K562 (cell line): Measurements from ENCODE around the gene LYG2. TPM values are rescaled to one million over a fixed set of nuclear protein-coding genes. Genes with fewer than 3 reads are reported as not detected.

Source experiments
- ATAC-seq: fragments of 200-7000 bp; cut with Tn5 transposase; 3 replicates; pipeline ENCODE4 v1.9.1; 2020; ENCODE audit warnings: moderate library complexity
- BruUV-seq: library from RNA; stranded (reverse); fragments of 400-500 nt; replicated peaks from 2 replicates; lab custom pipeline; 2021; lab: Mats Ljungman, UMichigan
- CTCF ChIA-PET: fragments of 300-600 bp; formaldehyde crosslinking; extraction: SDS; loops from one replicate; lab custom pipeline; 2021; ENCODE audit warnings: low intra/inter-chr PET ratio; lab: Yijun Ruan, JAX
- POLR2A ChIA-PET: fragments of 300-600, 350-650 bp; sonication (Branson Sonifier 250); formaldehyde crosslinking; extraction: SDS; loops from one replicate; lab custom pipeline; 2021; ENCODE audit warnings: antibody characterized with exemption, inconsistent platforms; lab: Yijun Ruan, JAX
- DNase-seq, 4 experiments: peaks; one replicate each; pipeline versions ENCODE4 v3.0.0 to v3.0.0-alpha.2; 2011 to 2018; ENCODE audit warnings: low spot score in 3 of 4, mixed read lengths in 3 of 4; ENCODE audit errors: extremely low read depth in 1 of 4
- FAIRE-seq: peaks from 2 replicates; lab custom pipeline; 2011; peaks lifted over from hg19 to GRCh38; lab: Jason Lieb, UNC
- H2AFZ ChIP-seq: 2 replicates; pipeline ENCODE4 v1.6.0; 2011; ENCODE audit warnings: low read depth, low read length, control low read depth, inconsistent platforms
- H3K27ac ChIP-seq: fragments of 200-600 bp; 3 replicates; pipeline ENCODE4 v1.8.0; 2011; ENCODE audit warnings: low read depth, mild to moderate bottlenecking, control low read depth, inconsistent platforms, low read length, moderate library complexity, mixed read lengths; ENCODE audit errors: extremely low read depth
- H3K27me3 ChIP-seq, 2 experiments: fragments of 300-600 bp in 1 of 2; 2 replicates in 1 of 2; 3 replicates in 1 of 2; pipeline versions ENCODE4 v1.6.0 to v1.8.0; 2011; ENCODE audit warnings: inconsistent platforms in 2 of 2, low read length in 2 of 2, mild to moderate bottlenecking in 1 of 2, mixed read lengths in 1 of 2, moderate library complexity in 1 of 2; ENCODE audit not compliant: control insufficient read depth in 2 of 2, insufficient read depth in 2 of 2
- H3K36me3 ChIP-seq: fragments of 300-600 bp; 3 replicates; pipeline ENCODE4 v1.8.0; 2011; ENCODE audit warnings: mild to moderate bottlenecking, low read length, inconsistent platforms; ENCODE audit not compliant: control insufficient read depth, insufficient read depth
- H3K4me1 ChIP-seq, 2 experiments: fragments of 200-600 bp in 1 of 2; replicated peaks in 1 of 2; 2 replicates in 1 of 2; 3 replicates in 1 of 2; pipeline versions ENCODE4 v1.5.1 to v1.8.0; 2011; ENCODE audit warnings: inconsistent platforms in 2 of 2, low read length in 2 of 2, mild to moderate bottlenecking in 1 of 2, mixed read lengths in 1 of 2, moderate library complexity in 1 of 2; ENCODE audit not compliant: control insufficient read depth in 2 of 2, insufficient read depth in 2 of 2
- H3K4me2 ChIP-seq: 2 replicates; pipeline ENCODE4 v1.6.1; 2011; ENCODE audit warnings: low read length, control low read depth, inconsistent platforms, mixed read lengths; ENCODE audit not compliant: insufficient read depth
- H3K4me3 ChIP-seq: fragments of 200-600 bp; sonication (generic), shearing (Covaris generic); 2 replicates; pipeline ENCODE4 v1.5.1; 2016; ENCODE audit warnings: control low read depth, inconsistent platforms
- H3K79me2 ChIP-seq: fragments of 200-600 bp; 3 replicates; pipeline ENCODE4 v1.8.0; 2011; ENCODE audit warnings: low read length, inconsistent platforms; ENCODE audit not compliant: control insufficient read depth, insufficient read depth
- H3K9ac ChIP-seq, 2 experiments: 2 replicates each; pipeline versions ENCODE4 v1.6.0 to v1.6.1; 2011; ENCODE audit warnings: low read depth in 2 of 2, low read length in 2 of 2, control low read depth in 1 of 2, inconsistent platforms in 1 of 2, mild to moderate bottlenecking in 1 of 2, mixed read lengths in 1 of 2; ENCODE audit not compliant: insufficient read depth in 1 of 2
- H3K9me1 ChIP-seq: one replicate; pipeline ENCODE4 v1.6.0; 2011; ENCODE audit warnings: inconsistent platforms, mild to moderate bottlenecking, low read length, moderate library complexity; ENCODE audit not compliant: control insufficient read depth, insufficient read depth
- H3K9me3 ChIP-seq: replicated peaks from 2 replicates; pipeline ENCODE4 v1.5.1; 2011; ENCODE audit warnings: low read depth, low read length, inconsistent platforms; ENCODE audit not compliant: control insufficient read depth, insufficient read depth
- H4K20me1 ChIP-seq: replicated peaks from 2 replicates; pipeline ENCODE4 v1.6.1; 2011; ENCODE audit warnings: low read length, inconsistent platforms, mixed read lengths; ENCODE audit not compliant: control insufficient read depth, insufficient read depth
- FOXO4 ChIP-seq: fragments of 450-650 bp; formaldehyde crosslinking; IDR thresholded peaks from 2 replicates; pipeline ENCODE4 v1.4.0; 2020; ENCODE audit warnings: mild to moderate bottlenecking, moderate library complexity
- KAT2B ChIP-seq: IDR thresholded peaks from one replicate; pipeline ENCODE4 v1.6.1; 2012; ENCODE audit warnings: low read depth, mild to moderate bottlenecking, control low read depth, inconsistent platforms, low read length, moderate library complexity
- MCM5 ChIP-seq: fragments of 450-650 bp; IDR thresholded peaks from 2 replicates; pipeline ENCODE4 v1.6.1; 2016; ENCODE audit warnings: low read depth
- MCM7 ChIP-seq, 2 experiments: fragments of 450-650 bp; IDR thresholded peaks; 2 replicates each; pipeline ENCODE4 v1.6.1; 2016 to 2018
- MTA2 ChIP-seq: fragments of 450-650 bp; IDR thresholded peaks from 2 replicates; pipeline ENCODE4 v1.6.1; 2016; ENCODE audit warnings: low read depth
- NRF1 ChIP-seq, 2 experiments: fragments of 450-650 bp; IDR thresholded peaks in 1 of 2; conservative IDR thresholded peaks in 1 of 2; 2 replicates each; pipeline ENCODE4 v1.6.1; 2014; ENCODE audit warnings: mild to moderate bottlenecking in 2 of 2
- POLR2AphosphoS5 ChIP-seq: IDR thresholded peaks from 2 replicates; pipeline ENCODE4 v1.6.1; 2011; ENCODE audit warnings: mild to moderate bottlenecking, low read depth, low read length, moderate library complexity; ENCODE audit not compliant: control insufficient read depth, insufficient read depth
- RBM25 ChIP-seq: fragments of 200-400 bp; formaldehyde crosslinking; IDR thresholded peaks from 2 replicates; pipeline ENCODE4 v1.6.1; 2018; ENCODE audit warnings: low read length, low read depth, moderate library complexity; ENCODE audit not compliant: severe bottlenecking
- TEAD1 ChIP-seq, 2 experiments: fragments of 450-650 bp in 1 of 2; sonication (generic) in 1 of 2; formaldehyde crosslinking; IDR thresholded peaks; 2 replicates each; pipeline versions ENCODE4 v1.4.0 to v1.8.0; 2020 to 2022; ENCODE audit warnings: mild to moderate bottlenecking in 2 of 2, missing genetic modification reagents in 1 of 2
- THRB ChIP-seq: fragments of 450-650 bp; formaldehyde crosslinking; conservative IDR thresholded peaks from 2 replicates; pipeline ENCODE4 v1.4.0; 2022; ENCODE audit warnings: mild to moderate bottlenecking, missing genetic modification characterization
- ZFP91 ChIP-seq: sonication (generic); formaldehyde crosslinking; IDR thresholded peaks from 2 replicates; pipeline ENCODE4 v1.8.0; 2022; ENCODE audit warnings: mild to moderate bottlenecking, missing genetic modification reagents
- ZNF507 ChIP-seq: conservative IDR thresholded peaks from 2 replicates; pipeline ENCODE4 v1.6.1; 2017; ENCODE audit warnings: missing genetic modification characterization, missing compliant biosample characterization
- WGBS: fragments of 100-300 bp; shearing (Covaris generic); methylation state at CpG from one replicate; pipeline ENCODE4 v1.1.6; 2016; ENCODE audit warnings: low coverage, mixed read lengths; ENCODE audit not compliant: insufficient coverage; ENCODE audit errors: missing lambda C conversion rate; 5-methylcytosine and 5-hydroxymethylcytosine counted together
- in situ Hi-C: fragments of 300-500 bp; cut with MboI; formaldehyde crosslinking; loops from 4 replicates; pipeline ENCODE4 v1.15.0; 2018; ENCODE audit warnings: inconsistent platforms, mixed read lengths
- intact Hi-C: fragments of 100-400 bp; cut with micrococcal nuclease; formaldehyde crosslinking; loops from 2 replicates; pipeline ENCODE4 v1.14.2; 2022
- polyA plus RNA-seq, 8 experiments: library from polyadenylated mRNA; depleted of rRNA in 4 of 8; stranded (reverse) in 5 of 8; unstranded in 3 of 8; fragments of >200 nt; fragmentation: Nextera tagmentation in 2 of 8; fragmentation: Illumina TruSeq in 1 of 8; extraction: Ambion mirVana in 2 of 8; extraction: Trizol in 1 of 8; gene quantifications; 2 replicates each; pipeline versions ENCODE4 v1.2.1 to v1.2.3, GENCODE V29; 2011 to 2014; ENCODE audit warnings: inconsistent platforms in 1 of 8, missing spikeins in 1 of 8
- total RNA-seq, 7 experiments: library from RNA; depleted of rRNA in 6 of 7; stranded (reverse); fragments of >200 nt in 6 of 7; fragmentation: Illumina TruSeq in 2 of 7; extraction: Trizol in 2 of 7; gene quantifications; 2 replicates each; pipeline versions ENCODE4 v1.2.1 to v1.2.3, GENCODE V29; 2011 to 2021; ENCODE audit warnings: low replicate concordance in 1 of 7

Gene LYG2
- total and polyA plus RNA-seq, 9 of the 15 experiments (the other 6 are each of a cell fraction or from before 2014, with no cell fraction given): 0.15 to 0.21 (median 0.17) TPM; not detected in 6

DNA sequence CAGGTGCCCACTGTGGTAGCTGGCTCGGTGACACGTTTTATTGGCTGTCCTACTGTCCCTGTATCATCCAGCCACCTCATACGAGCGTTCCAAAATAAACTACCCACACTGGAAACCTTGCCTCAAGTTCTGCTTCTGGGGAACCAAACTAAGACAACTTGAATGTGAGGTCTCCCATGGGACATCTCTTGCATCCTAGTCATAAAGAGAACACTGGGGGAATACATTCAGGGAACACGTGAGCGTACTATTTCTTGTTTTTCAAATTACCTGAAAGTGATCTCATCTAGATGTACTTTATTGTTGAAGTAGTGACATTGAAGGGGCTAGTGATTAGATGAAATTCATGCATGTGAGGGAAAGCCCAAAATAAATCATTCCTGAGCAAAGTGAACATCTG, 15.0 kb downstream of the LYG2 start:
- H3K4me1 ChIP-seq: peaks cover 0 to 7% of the 10 kb centered on the region in 2 experiments; a peak in 2 of 5 replicates
- no peak overlapping the region for H3K27ac ChIP-seq
- no peaks in the 10 kb centered on the region for H4K20me1 ChIP-seq
- no TSS peak for BruUV-seq
- H3K4me2 ChIP-seq: no peak overlapping the region
- 9% methylated on average over 6 of the region's 6 CpGs for WGBS
- H3K9me3 ChIP-seq: no peaks in the 10 kb centered on the region
- no peaks in the 10 kb centered on the region for H3K79me2 ChIP-seq
- ATAC-seq: no peak
- no peak overlapping the region for H3K9ac ChIP-seq
- POLR2A ChIA-PET: interaction anchor here (0.9 kb wide), 1 partner anchor 9 kb away, joined by 4 read pairs; no protein-coding TSS in a partner anchor
- FAIRE-seq: no peak
- CTCF ChIA-PET: no interaction called here
- no peaks in the 10 kb centered on the region for H3K36me3 ChIP-seq
- DNase-seq: no peak
- intact Hi-C loops: no loop called here
- TF ChIP-seq MCM5 (no peak), THRB (CRISPR knock-in tag) (no peak), POLR2AphosphoS5 (no peak), RBM25 (no peak), NRF1 (conservative IDR thresholded peaks at IDR 0.05 in 1 of 2, IDR thresholded peaks at IDR 0.05 in 1 of 2) (no peak), ZFP91 (no peak), FOXO4 (CRISPR knock-in tag) (no peak), KAT2B (no peak), ZNF507 (tag) (no peak), TEAD1 (CRISPR knock-in tag; IDR thresholded peaks at IDR 0.05) (no peak), MCM7 (IDR thresholded peaks at IDR 0.05) (no peak), MTA2 (no peak)
- TF ChIP-seq, all 486 proteins: peak for 0
- no peak overlapping the region for H2AFZ ChIP-seq
- no peaks in the 10 kb centered on the region for H3K9me1 ChIP-seq
- no peak overlapping the region for H3K4me3 ChIP-seq
- in situ Hi-C loops: no loop called here
- no peaks in the 10 kb centered on the region for H3K27me3 ChIP-seq
